Skeletal muscle satellite cell (primary cell): ENCODE results near the gene CLEC4M.
"Not testable (repeated sequence)": the region's sequence is repeated elsewhere in the genome, so short reads cannot be mapped to it uniquely, and the experiment has no call there.

ENCODE experiments used
- H3K27me3 ChIP-seq: 2 replicates; pipeline ENCODE4 v1.7.0; 2013; ENCODE audit warnings: low read length; ENCODE audit not compliant: control insufficient read depth, insufficient read depth
- H3K36me3 ChIP-seq: 2 replicates; pipeline ENCODE4 v1.7.0; 2013; ENCODE audit warnings: mild to moderate bottlenecking, control low read depth, low read length; ENCODE audit not compliant: insufficient read depth
- H3K4me1 ChIP-seq: 2 replicates; pipeline ENCODE4 v1.7.0; 2013; ENCODE audit warnings: low read length; ENCODE audit not compliant: control insufficient read depth, insufficient read depth
- H3K4me2 ChIP-seq: 2 replicates; pipeline ENCODE4 v1.7.0; 2013; ENCODE audit warnings: mild to moderate bottlenecking, low read length
- H3K4me3 ChIP-seq: 2 replicates; pipeline ENCODE4 v1.7.0; 2013; ENCODE audit warnings: low read length
- H3K9ac ChIP-seq: 2 replicates; pipeline ENCODE4 v1.7.0; 2013; ENCODE audit warnings: mild to moderate bottlenecking, low read depth, low read length, moderate library complexity
- H3K9me3 ChIP-seq: replicated peaks from 2 replicates; pipeline ENCODE4 v1.7.0; 2013; ENCODE audit warnings: mild to moderate bottlenecking, control low read depth, low read length

Gene CLEC4M

GRCh38 chr19:7759156-7759555, 3.9 kb upstream of the CLEC4M start:
- no peak overlapping the region for H3K4me3 ChIP-seq
- H3K4me1 ChIP-seq = no peaks in the 10 kb centered on the region
- no peaks in the 10 kb centered on the region for H3K27me3 ChIP-seq
- no peak overlapping the region for H3K4me2 ChIP-seq
- peaks cover 11% of the 10 kb centered on the region for H3K9me3 ChIP-seq
- H3K9ac ChIP-seq = no peak overlapping the region
- no peaks in the 10 kb centered on the region for H3K36me3 ChIP-seq

- no peak overlapping the region for H3K4me2 ChIP-seq
- H3K36me3 ChIP-seq = no peaks in the 10 kb centered on the region
- H3K4me1 ChIP-seq = no peaks in the 10 kb centered on the region
- no peak overlapping the region for H3K9ac ChIP-seq
- peaks cover 19% of the 10 kb centered on the region for H3K27me3 ChIP-seq
- no peak overlapping the region for H3K4me3 ChIP-seq
- peaks cover 6% of the 10 kb centered on the region for H3K9me3 ChIP-seq
Measured at GRCh38 chr19:7763696-7764095, 653 bp downstream of the CLEC4M start.

GRCh38 chr19:7764157-7764556, 1.1 kb downstream of the CLEC4M start:
- not testable (repeated sequence) for H3K9ac ChIP-seq, H3K4me3 ChIP-seq, H3K9me3 ChIP-seq, H3K36me3 ChIP-seq, H3K4me2 ChIP-seq, H3K4me1 ChIP-seq
- H3K27me3 ChIP-seq = peaks cover 22% of the 10 kb centered on the region

- H3K4me1 ChIP-seq, H3K4me2 ChIP-seq, H3K4me3 ChIP-seq, H3K9me3 ChIP-seq, H3K36me3 ChIP-seq, H3K9ac ChIP-seq: not testable (repeated sequence)
- H3K27me3 ChIP-seq = peaks cover 22% of the 10 kb centered on the region
Measured at GRCh38 chr19:7765043-7765442, 2.0 kb downstream of the CLEC4M start.

- Histone ChIP-seq H3K4me2 (no peak overlapping the region), H3K9me3 (no peaks in the 10 kb centered on the region), H3K27me3 (peaks cover 22% of the 10 kb centered on the region), H3K36me3 (no peaks in the 10 kb centered on the region), H3K4me3 (no peak overlapping the region), H3K4me1 (no peaks in the 10 kb centered on the region), H3K9ac (no peak overlapping the region)
Measured at GRCh38 chr19:7766535-7766934, 3.5 kb downstream of the CLEC4M start.

GRCh38 chr19:7767487-7767886, 4.4 kb downstream of the CLEC4M start:
- Histone ChIP-seq H3K9me3 (no peaks in the 10 kb centered on the region), H3K9ac (no peak overlapping the region), H3K36me3 (no peaks in the 10 kb centered on the region), H3K4me1 (no peaks in the 10 kb centered on the region), H3K27me3 (peaks cover 27% of the 10 kb centered on the region), H3K4me2 (no peak overlapping the region), H3K4me3 (no peak overlapping the region)

- H3K36me3 ChIP-seq = no peaks in the 10 kb centered on the region
- H3K4me3 ChIP-seq = no peak overlapping the region
- H3K9me3 ChIP-seq = no peaks in the 10 kb centered on the region
- no peak overlapping the region for H3K4me2 ChIP-seq
- H3K4me1 ChIP-seq = no peaks in the 10 kb centered on the region
- H3K9ac ChIP-seq = no peak overlapping the region
- peaks cover 30% of the 10 kb centered on the region for H3K27me3 ChIP-seq
Measured at GRCh38 chr19:7769171-7769570, 6.1 kb downstream of the CLEC4M start.

- Histone ChIP-seq H3K4me1 (no peaks in the 10 kb centered on the region), H3K36me3 (no peaks in the 10 kb centered on the region), H3K4me3 (no peak overlapping the region), H3K9ac (no peak overlapping the region), H3K4me2 (no peak overlapping the region), H3K9me3 (no peaks in the 10 kb centered on the region), H3K27me3 (peaks cover 33% of the 10 kb centered on the region)
Measured at GRCh38 chr19:7771072-7771471, 8.0 kb downstream of the CLEC4M start.

GRCh38 chr19:7772752-7773291, 9.8 kb downstream of the CLEC4M start:
- no peak overlapping the region for H3K4me3 ChIP-seq
- H3K9me3 ChIP-seq = no peaks in the 10 kb centered on the region
- H3K4me2 ChIP-seq = no peak overlapping the region
- H3K4me1 ChIP-seq = no peaks in the 10 kb centered on the region
- H3K9ac ChIP-seq = no peak overlapping the region
- H3K36me3 ChIP-seq = no peaks in the 10 kb centered on the region
- H3K27me3 ChIP-seq = peaks cover 25% of the 10 kb centered on the region

GRCh38 chr19:7773841-7774240, 10.8 kb downstream of the CLEC4M start:
- Histone ChIP-seq H3K4me2 (no peak overlapping the region), H3K36me3 (no peaks in the 10 kb centered on the region), H3K4me1 (no peaks in the 10 kb centered on the region)

GRCh38 chr19:7775761-7776160, 12.7 kb downstream of the CLEC4M start:
- H3K36me3 ChIP-seq = no peaks in the 10 kb centered on the region
- no peak overlapping the region for H3K4me2 ChIP-seq
- no peaks in the 10 kb centered on the region for H3K4me1 ChIP-seq
- no peak overlapping the region for H3K9ac ChIP-seq
- H3K4me3 ChIP-seq = no peak overlapping the region
- peaks cover 29% of the 10 kb centered on the region for H3K27me3 ChIP-seq
- no peaks in the 10 kb centered on the region for H3K9me3 ChIP-seq

More at GRCh38 chr19:7773841-7774240, 10.8 kb downstream of the CLEC4M start:
- no peak overlapping the region for H3K4me3 ChIP-seq
- no peaks in the 10 kb centered on the region for H3K9me3 ChIP-seq
- no peak overlapping the region for H3K9ac ChIP-seq
- H3K27me3 ChIP-seq = peaks cover 24% of the 10 kb centered on the region

GRCh38 chr19:7778081-7778480, 15.0 kb downstream of the CLEC4M start:
- no peaks in the 10 kb centered on the region for H3K9me3 ChIP-seq
- peaks cover 38% of the 10 kb centered on the region for H3K27me3 ChIP-seq
- H3K4me1 ChIP-seq = no peaks in the 10 kb centered on the region
- no peak overlapping the region for H3K4me3 ChIP-seq
- no peaks in the 10 kb centered on the region for H3K36me3 ChIP-seq
- H3K4me2 ChIP-seq = no peak overlapping the region
- no peak overlapping the region for H3K9ac ChIP-seq
